Tibial nerve (tissue), 4 donors: ENCODE data around the gene WTAP. TPM values are rescaled to one million over a fixed set of nuclear protein-coding genes. Genes with fewer than 3 reads are reported as not detected.
"Not testable (repeated sequence)": the region's sequence is repeated elsewhere in the genome, so short reads cannot be mapped to it uniquely, and the experiment has no call there.

Experiments used
- DNase-seq, 2 donors: peaks; one replicate each; pipeline ENCODE4 v3.0.0-alpha.2; 2019; ENCODE audit warnings: low spot score in 2 of 2
- H3K27ac ChIP-seq, 4 donors: fragments of 200-600 bp; sonication (generic) in 3 of 4; one replicate each; pipeline ENCODE4 v1.5.1; 2017 to 2019; ENCODE audit warnings: mild to moderate bottlenecking in 1 of 4
- H3K27me3 ChIP-seq, 2 donors: fragments of 200-600 bp; sonication (generic) in 1 of 2; one replicate each; pipeline versions ENCODE4 v1.5.1 to v1.6.0; 2017 to 2019
- H3K36me3 ChIP-seq, 3 donors: fragments of 200-600 bp; sonication (generic); one replicate each; pipeline ENCODE4 v1.5.1; 2018 to 2019
- H3K4me1 ChIP-seq, 4 donors: fragments of 200-600 bp; sonication (generic) in 3 of 4; one replicate each; pipeline ENCODE4 v1.5.1; 2017 to 2019
- H3K4me3 ChIP-seq, 4 donors: fragments of 200-600 bp; sonication (generic) in 3 of 4; one replicate each; pipeline ENCODE4 v1.5.1; 2017 to 2019; ENCODE audit warnings: mild to moderate bottlenecking in 1 of 4, moderate library complexity in 1 of 4
- H3K9me3 ChIP-seq, 4 donors: fragments of 200-600 bp; sonication (generic) in 3 of 4; one replicate each; pipeline ENCODE4 v1.5.1; 2017 to 2019
- CTCF ChIP-seq, 5 experiments: fragments of 200-600 bp in 3 of 5; fragments of 450-650 bp in 2 of 5; sonication (generic) in 3 of 5; IDR thresholded peaks; one replicate each; pipeline ENCODE4 v1.5.1; 2016 to 2019; ENCODE audit warnings: antibody characterized with exemption in 5 of 5, mild to moderate bottlenecking in 3 of 5, moderate library complexity in 2 of 5
- EP300 ChIP-seq, 2 donors: sonication (generic); formaldehyde crosslinking; IDR thresholded peaks; one replicate each; pipeline ENCODE4 v1.6.1; 2017; ENCODE audit warnings: antibody characterized with exemption in 2 of 2, mild to moderate bottlenecking in 1 of 2
- POLR2A ChIP-seq, 2 donors: fragments of 450-650 bp; IDR thresholded peaks; one replicate each; pipeline ENCODE4 v1.6.1; 2017; ENCODE audit warnings: antibody characterized with exemption in 2 of 2, mild to moderate bottlenecking in 2 of 2, moderate library complexity in 2 of 2
- WGBS, 2 donors: methylation state at CpG; one replicate each; pipeline ENCODE4 v1.1.5; 2018; 5-methylcytosine and 5-hydroxymethylcytosine counted together
- total RNA-seq, 4 donors: library from RNA; depleted of rRNA; stranded (reverse); fragments of >200 nt; gene quantifications; one replicate each; pipeline ENCODE4 v1.1.0, GENCODE V29; 2016

WTAP gene
- total RNA-seq, 4 donors from 2014 or later: 69.3 to 81.4 (median 78.0) TPM

GRCh38 chr6:159693894-159694545 is 33.3 kb upstream of the WTAP start:
- WGBS, 2 donors: 37 to 40% methylated on average over 14 of the region's 14 CpGs
- peak in 1 of 2 donors; percentile 59 for DNase-seq
- Histone ChIP-seq H3K4me3 (peak overlapping the region; percentile 77 to 99 (median 83)), H3K4me1 (peaks cover 0 to 45% (median 21%) of the 10 kb centered on the region in 4 donors), H3K9me3 (no peaks in the 10 kb centered on the region), H3K27me3 (no peaks in the 10 kb centered on the region), H3K27ac (peak overlapping the region; percentile 95 to 97 (median 96)), H3K36me3 (peaks cover 0 to 12% (median 0%) of the 10 kb centered on the region in 3 donors)
- TF ChIP-seq POLR2A (IDR thresholded peaks at IDR 0.05) (peak in 1 of 2 donors; percentile 16), EP300 (IDR thresholded peaks at IDR 0.05) (peak; percentile 32 to 80), CTCF (IDR thresholded peaks at IDR 0.05) (no peak)

GRCh38 chr6:159695984-159696383 is 31.3 kb upstream of the WTAP start:
- 98 to 100% methylated on average over 2 of the region's 2 CpGs for WGBS, 2 donors
- TF ChIP-seq CTCF (IDR thresholded peaks at IDR 0.05) (no peak), POLR2A (IDR thresholded peaks at IDR 0.05) (no peak), EP300 (IDR thresholded peaks at IDR 0.05) (no peak)
- H3K27me3 ChIP-seq: no peaks in the 10 kb centered on the region
- H3K4me1 ChIP-seq: peaks cover 0 to 36% (median 16%) of the 10 kb centered on the region in 4 donors
- no peak overlapping the region for H3K27ac ChIP-seq
- H3K36me3 ChIP-seq: no peaks in the 10 kb centered on the region
- H3K4me3 ChIP-seq: no peak overlapping the region
- DNase-seq: no peak
- no peaks in the 10 kb centered on the region for H3K9me3 ChIP-seq

GRCh38 chr6:159700970-159701369 is 26.3 kb upstream of the WTAP start:
- Histone ChIP-seq H3K4me3 (no peak overlapping the region), H3K4me1 (peaks cover 0 to 24% (median 16%) of the 10 kb centered on the region in 4 donors), H3K27ac (peak overlapping the region; percentile 18 to 93 (median 80)), H3K27me3 (no peaks in the 10 kb centered on the region), H3K9me3 (peaks cover 0 to 7% (median 0%) of the 10 kb centered on the region in 4 donors), H3K36me3 (peaks cover 0 to 5% (median 0%) of the 10 kb centered on the region in 3 donors)
- TF ChIP-seq POLR2A (IDR thresholded peaks at IDR 0.05): no peak
- TF ChIP-seq CTCF (IDR thresholded peaks at IDR 0.05): no peak
- no peak for TF ChIP-seq EP300 (IDR thresholded peaks at IDR 0.05)
- DNase-seq: no peak
- WGBS, 2 donors: 33 to 38% methylated on average over 1 of the region's 1 CpG

DNA sequence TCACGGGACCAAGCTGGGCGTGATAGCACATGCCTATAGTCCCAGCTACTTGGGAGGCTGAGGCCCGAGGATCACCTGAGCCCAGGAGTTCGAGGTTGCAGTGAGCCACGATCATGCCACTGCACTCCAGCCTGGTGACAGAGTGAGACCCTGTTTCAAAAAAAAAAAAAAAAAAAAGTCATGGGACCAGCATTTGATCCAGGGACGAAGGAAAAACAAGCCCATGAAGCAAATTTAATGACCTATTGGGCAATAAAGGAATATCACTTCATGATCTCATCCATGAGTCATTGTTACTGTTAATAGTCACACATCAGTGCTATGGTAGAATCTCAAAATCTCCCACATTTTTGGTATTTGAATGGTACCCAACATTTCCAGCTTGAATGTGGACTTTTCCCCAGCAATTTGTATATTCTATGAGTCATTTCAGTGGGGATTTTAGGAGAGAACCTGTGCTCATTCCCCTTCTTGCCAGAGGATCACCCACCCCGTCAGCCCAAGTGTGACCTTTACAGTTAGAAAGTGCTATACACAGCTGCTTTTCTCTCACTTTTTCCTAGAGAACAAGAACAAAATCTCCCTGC is 25.8 kb upstream of the WTAP start:
- WGBS, 2 donors: 50 to 56% methylated on average over 7 of the region's 7 CpGs
- DNase-seq: no peak
- Histone ChIP-seq H3K9me3 (peaks cover 0 to 7% (median 0%) of the 10 kb centered on the region in 4 donors), H3K27ac (peak overlapping the region; percentile 36 to 93 (median 80)), H3K27me3 (no peaks in the 10 kb centered on the region), H3K4me1 (peaks cover 0 to 24% (median 16%) of the 10 kb centered on the region in 4 donors), H3K4me3 (no peak overlapping the region), H3K36me3 (peaks cover 0 to 5% (median 0%) of the 10 kb centered on the region in 3 donors)
- TF ChIP-seq EP300 (IDR thresholded peaks at IDR 0.05) (peak; percentile 60 to 87), CTCF (IDR thresholded peaks at IDR 0.05) (no peak)

DNA sequence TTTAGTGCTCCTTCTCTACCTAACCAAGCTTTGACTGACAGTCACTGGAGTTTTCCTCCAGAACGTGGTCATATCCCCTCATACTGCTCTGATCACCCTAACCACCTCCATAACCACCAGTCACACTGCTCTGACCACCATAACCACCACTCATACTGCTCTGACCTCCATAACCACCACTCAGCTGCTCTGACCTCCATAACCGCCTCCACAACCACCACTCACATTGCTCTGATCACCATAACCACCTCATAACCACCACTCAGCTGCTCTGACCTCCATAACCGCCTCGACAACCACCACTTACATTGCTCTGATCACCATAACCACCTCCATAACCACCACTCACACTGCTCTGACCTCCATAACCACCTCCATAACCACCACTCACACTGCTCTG is 16.7 kb upstream of the WTAP start:
- DNase-seq, H3K27ac ChIP-seq, H3K27me3 ChIP-seq, H3K9me3 ChIP-seq, H3K4me3 ChIP-seq, H3K36me3 ChIP-seq: not testable (repeated sequence)
- WGBS, 2 donors: 80 to 95% methylated on average over 4 of the region's 4 CpGs
- H3K4me1 ChIP-seq: peaks cover 0 to 13% (median 2%) of the 10 kb centered on the region in 4 donors

DNA sequence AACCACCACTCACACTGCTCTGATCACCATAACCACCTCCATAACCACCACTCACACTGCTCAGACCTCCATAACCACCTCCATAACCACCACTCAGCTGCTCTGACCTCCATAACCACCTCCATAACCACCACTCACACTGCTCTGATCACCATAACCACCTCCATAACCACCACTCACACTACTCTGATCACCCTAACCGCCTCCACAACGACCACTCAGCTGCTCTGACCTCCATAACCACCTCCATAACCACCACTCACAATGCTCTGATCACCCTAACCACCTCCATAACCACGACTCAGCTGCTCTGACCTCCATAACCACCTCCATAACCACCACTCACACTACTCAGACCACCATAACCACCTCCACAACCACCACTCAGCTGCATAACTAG is 14.9 kb upstream of the WTAP start:
- 92 to 94% methylated on average over 3 of the region's 3 CpGs for WGBS, 2 donors

More for the DNA sequence above, 14.9 kb upstream of the WTAP start:
- not testable (repeated sequence) for DNase-seq, H3K4me3 ChIP-seq, H3K9me3 ChIP-seq, H3K27me3 ChIP-seq, H3K36me3 ChIP-seq, H3K27ac ChIP-seq
- peaks cover 0 to 30% (median 9%) of the 10 kb centered on the region in 4 donors for H3K4me1 ChIP-seq
